ENCODE measurements around the gene FLRT3. TPM values are rescaled to one million over a fixed set of nuclear protein-coding genes. Genes with fewer than 3 reads are reported as not detected.

The FLRT3 gene
- total RNA-seq, 1 donor from 2014 or later: 2.8 TPM

- TF ChIP-seq, protein P1, sequence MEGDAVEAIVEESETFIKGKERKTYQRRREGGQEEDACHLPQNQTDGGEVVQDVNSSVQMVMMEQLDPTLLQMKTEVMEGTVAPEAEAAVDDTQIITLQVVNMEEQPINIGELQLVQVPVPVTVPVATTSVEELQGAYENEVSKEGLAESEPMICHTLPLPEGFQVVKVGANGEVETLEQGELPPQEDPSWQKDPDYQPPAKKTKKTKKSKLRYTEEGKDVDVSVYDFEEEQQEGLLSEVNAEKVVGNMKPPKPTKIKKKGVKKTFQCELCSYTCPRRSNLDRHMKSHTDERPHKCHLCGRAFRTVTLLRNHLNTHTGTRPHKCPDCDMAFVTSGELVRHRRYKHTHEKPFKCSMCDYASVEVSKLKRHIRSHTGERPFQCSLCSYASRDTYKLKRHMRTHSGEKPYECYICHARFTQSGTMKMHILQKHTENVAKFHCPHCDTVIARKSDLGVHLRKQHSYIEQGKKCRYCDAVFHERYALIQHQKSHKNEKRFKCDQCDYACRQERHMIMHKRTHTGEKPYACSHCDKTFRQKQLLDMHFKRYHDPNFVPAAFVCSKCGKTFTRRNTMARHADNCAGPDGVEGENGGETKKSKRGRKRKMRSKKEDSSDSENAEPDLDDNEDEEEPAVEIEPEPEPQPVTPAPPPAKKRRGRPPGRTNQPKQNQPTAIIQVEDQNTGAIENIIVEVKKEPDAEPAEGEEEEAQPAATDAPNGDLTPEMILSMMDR (conservative IDR thresholded peaks at IDR 0.05; ENCODE audit: low read depth, low read length): no peak
- no peak for DNase-seq (ENCODE audit: low read depth)
- peak overlapping the region; percentile 86 for H3K4me3 ChIP-seq (ENCODE audit: low read depth, low read length)
These were observed 4.5 kb downstream of the FLRT3 start for GRCh38 chr20:14332866-14333265.

DNA sequence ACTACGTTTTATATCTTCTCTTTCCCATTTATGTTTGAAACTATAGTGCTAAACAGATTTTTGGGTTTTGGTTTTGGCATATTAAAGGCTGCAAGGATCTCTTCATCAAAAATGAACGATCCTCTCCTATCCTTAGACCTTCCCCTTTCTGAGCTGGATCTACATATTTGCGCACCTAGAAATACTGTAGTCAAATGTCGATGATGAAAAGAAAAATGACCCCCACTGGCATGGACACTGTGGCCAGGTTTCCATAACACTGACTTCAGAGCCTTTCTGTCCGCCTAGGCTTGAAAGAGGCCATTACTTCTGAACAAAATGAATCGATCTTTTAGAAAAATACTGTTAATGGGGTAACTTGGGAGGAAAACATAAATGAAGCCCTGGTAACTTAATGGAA, 5.8 kb downstream of the FLRT3 start:
- DNase-seq (ENCODE audit: low read depth): no peak
- TF ChIP-seq, protein P1 (conservative IDR thresholded peaks at IDR 0.05; ENCODE audit: low read depth, low read length): no peak
- peak overlapping the region; percentile 46 for H3K4me3 ChIP-seq (ENCODE audit: low read depth, low read length)

DNA sequence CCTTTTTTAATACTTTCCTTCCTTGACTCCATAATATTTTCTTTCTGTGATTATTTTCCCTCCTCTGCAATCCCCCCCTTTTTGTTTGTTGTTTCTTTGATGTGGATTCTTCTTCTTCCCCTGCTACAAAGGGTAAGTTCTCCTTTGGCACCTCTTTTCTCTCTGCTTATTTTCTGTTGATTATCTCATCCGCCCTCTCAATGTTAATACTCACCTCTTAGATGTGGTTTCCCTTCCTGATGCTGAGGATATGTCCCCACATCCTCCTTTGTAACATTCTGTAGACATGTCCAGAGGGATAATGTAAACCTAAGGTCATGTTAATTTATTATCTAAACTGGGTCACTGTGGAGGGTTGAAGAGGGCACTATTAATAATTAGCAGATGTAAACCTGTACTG, 17.7 kb downstream of the FLRT3 start:
- TF ChIP-seq, protein P1 (conservative IDR thresholded peaks at IDR 0.05; ENCODE audit: low read depth, low read length): no peak
- DNase-seq (ENCODE audit: low read depth): no peak
- H3K4me3 ChIP-seq (ENCODE audit: low read depth, low read length): no peak overlapping the region

DNA sequence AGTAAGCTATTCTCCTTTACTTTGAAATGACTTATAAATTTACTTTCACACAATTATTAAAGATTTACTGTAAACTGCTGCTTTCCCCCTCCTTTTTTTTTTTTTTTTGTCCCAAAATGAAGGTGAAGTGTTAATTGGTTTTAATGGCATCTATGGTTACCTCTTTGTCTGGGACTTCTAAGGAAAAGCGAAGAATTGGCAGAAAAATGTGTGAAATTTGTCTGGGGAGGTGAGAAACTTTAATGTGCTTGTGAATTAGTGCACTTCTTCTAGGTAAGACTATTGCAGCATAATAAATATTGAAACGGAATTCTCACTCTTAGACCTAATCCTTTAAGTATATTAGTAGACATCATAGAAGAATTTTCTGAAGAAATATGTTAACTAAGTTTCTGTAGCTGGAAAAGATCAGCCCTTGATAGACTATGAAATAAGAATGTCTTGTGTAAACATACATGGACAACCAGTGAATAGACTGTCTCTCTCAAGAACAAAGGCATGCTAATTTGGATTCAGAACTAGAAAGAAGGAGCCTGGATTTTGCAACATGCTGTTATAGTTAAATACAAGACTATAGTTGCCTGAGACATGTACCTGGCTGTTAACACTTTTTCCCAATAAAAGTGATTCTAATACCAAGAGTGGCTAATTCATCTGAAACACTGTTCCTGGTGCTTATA, 23.9 kb downstream of the FLRT3 start:
- no peak for DNase-seq (ENCODE audit: low read depth)
- no peak overlapping the region for H3K4me3 ChIP-seq (ENCODE audit: low read depth, low read length)
- TF ChIP-seq, protein P1 (conservative IDR thresholded peaks at IDR 0.05; ENCODE audit: low read depth, low read length): no peak

DNA sequence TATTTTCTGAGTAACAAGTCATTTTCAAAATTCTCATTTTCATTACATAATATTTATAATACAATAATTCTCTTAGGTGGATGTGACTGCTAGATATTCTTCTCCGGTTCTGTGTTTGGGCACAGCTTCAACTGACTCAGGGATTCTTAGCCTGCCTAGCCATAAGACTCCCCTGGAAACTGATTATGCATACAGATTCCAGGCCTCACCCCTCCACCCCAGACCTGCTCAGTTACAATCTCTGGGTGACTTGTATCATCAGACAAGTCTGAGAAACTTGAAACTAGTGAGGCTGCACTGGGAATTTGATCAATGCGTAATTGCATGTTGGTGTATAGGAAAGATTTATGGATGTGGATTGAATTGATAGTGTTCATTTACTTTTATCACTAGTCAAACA, 25.4 kb downstream of the FLRT3 start:
- TF ChIP-seq, protein P1 (conservative IDR thresholded peaks at IDR 0.05; ENCODE audit: low read depth, low read length): no peak
- no peak overlapping the region for H3K4me3 ChIP-seq (ENCODE audit: low read depth, low read length)
- DNase-seq (ENCODE audit: low read depth): no peak

DNA sequence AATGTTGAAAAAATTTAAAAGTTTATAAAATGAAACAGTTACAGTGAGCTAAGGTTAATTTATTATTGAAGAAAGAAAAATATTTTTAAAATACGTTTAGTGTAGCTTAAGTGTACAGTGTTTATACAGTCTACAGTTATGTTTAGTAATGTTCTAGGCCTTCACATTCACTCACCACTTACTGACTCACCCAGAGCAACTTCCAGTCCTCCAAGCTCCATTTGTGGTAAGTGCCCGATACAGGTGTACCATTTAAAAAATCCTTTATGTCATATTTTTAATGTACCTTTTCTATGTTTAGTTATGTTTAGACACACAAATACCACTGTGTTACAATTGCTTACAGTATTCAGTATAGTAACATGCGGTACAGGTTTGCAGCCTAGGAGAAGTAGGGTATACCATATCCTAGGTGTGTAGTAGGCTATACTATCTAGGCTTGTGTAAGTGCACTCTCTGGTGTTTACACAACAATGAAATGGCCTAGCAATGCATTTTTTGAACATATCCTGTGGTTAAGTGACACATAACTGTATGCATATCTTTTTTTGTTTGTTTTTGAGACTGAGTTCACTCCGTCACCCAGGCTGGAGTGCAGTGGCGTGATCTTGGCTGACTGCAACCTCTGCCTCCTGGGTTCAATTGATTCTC, 26.3 kb downstream of the FLRT3 start:
- TF ChIP-seq, protein P1 (conservative IDR thresholded peaks at IDR 0.05; ENCODE audit: low read depth, low read length): no peak
- no peak overlapping the region for H3K4me3 ChIP-seq (ENCODE audit: low read depth, low read length)
- DNase-seq (ENCODE audit: low read depth): no peak

DNA sequence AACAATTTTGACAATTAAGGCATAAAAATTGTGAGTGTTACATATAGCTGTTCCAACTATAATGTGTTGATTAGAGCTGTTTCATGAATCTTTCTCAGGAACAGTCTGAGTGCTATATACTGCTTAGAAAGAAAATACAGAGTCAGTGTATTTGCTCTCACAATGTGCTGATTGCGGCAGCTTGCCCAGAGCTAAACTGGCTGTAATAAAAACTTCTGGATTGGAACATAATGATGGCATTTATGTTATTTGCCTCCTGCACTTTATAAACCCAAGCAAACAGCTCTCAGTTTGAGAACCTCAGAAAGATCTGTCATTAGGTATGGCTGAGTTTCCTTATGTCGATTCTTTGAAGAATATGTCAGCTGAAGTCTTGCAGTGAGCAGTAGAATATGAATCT, 29.5 kb downstream of the FLRT3 start:
- TF ChIP-seq, protein P1 (conservative IDR thresholded peaks at IDR 0.05; ENCODE audit: low read depth, low read length): no peak
- no peak overlapping the region for H3K4me3 ChIP-seq (ENCODE audit: low read depth, low read length)
- no peak for DNase-seq (ENCODE audit: low read depth)
